Retinal pigment epithelial cell (primary cell): ENCODE measurements around the gene KRTAP15-1.

Source experiments
- DNase-seq: peaks from one replicate; pipeline ENCODE4 v3.0.0-alpha.2; 2010; ENCODE audit warnings: low read depth
- H3K4me3 ChIP-seq: 2 replicates; pipeline ENCODE4 v1.5.1; 2011; ENCODE audit warnings: mild to moderate bottlenecking, low read length, control low read depth, moderate library complexity
- CTCF ChIP-seq: conservative IDR thresholded peaks from 2 replicates; pipeline ENCODE4 v1.5.1; 2011; ENCODE audit warnings: low read depth, low read length, control low read depth, inconsistent platforms

The KRTAP15-1 gene

GRCh38 chr21:30439975-30440374, at the start of gene KRTAP15-1:
KRTAP15-1 (plus strand) TSS chr21:30440275; CDS start chr21:30440328, 53 bp downstream.
- no peak for DNase-seq
- H3K4me3 ChIP-seq: no peak within 1 kb of the TSS
- no peak for TF ChIP-seq CTCF

GRCh38 chr21:30391492-30392025, 48.5 kb upstream of the KRTAP15-1 start:
- no peak for DNase-seq
- no peak overlapping the region for H3K4me3 ChIP-seq
- TF ChIP-seq CTCF: no peak

- no peak within 1 kb of the TSS for H3K4me3 ChIP-seq
- DNase-seq: no peak
- no peak for TF ChIP-seq CTCF
These were observed 44.3 kb upstream of the KRTAP15-1 start, which contains the start of gene KRTAP13-1 for GRCh38 chr21:30395731-30396130. KRTAP13-1 (plus strand) TSS chr21:30396031; CDS start chr21:30396087, 56 bp downstream.

GRCh38 chr21:30408782-30409494, 31.1 kb upstream of the KRTAP15-1 start:
- TF ChIP-seq CTCF: peak; percentile 14
- no peak for DNase-seq
- no peak overlapping the region for H3K4me3 ChIP-seq

- no peak for TF ChIP-seq CTCF
- no peak overlapping the region for H3K4me3 ChIP-seq
- DNase-seq: no peak
These were observed 24.1 kb upstream of the KRTAP15-1 start for GRCh38 chr21:30415993-30416392.

- H3K4me3 ChIP-seq: no peak within 1 kb of the TSS
- DNase-seq: no peak
- no peak for TF ChIP-seq CTCF
These were observed 14.2 kb upstream of the KRTAP15-1 start, which contains the start of gene KRTAP13-3 for GRCh38 chr21:30425826-30426225. KRTAP13-3 (minus strand) TSS chr21:30425926; CDS start chr21:30425912, 14 bp downstream.

GRCh38 chr21:30426731-30427130, 13.3 kb upstream of the KRTAP15-1 start:
- no peak for DNase-seq
- TF ChIP-seq CTCF: no peak
- H3K4me3 ChIP-seq: no peak overlapping the region
